H1 (cell line): ENCODE data around the gene CPA2. TPM values are rescaled to one million over a fixed set of nuclear protein-coding genes. Genes with fewer than 3 reads are reported as not detected.

Source experiments
- CTCF ChIA-PET: fragments of 300-600 bp; sonication (Branson Sonifier 250); formaldehyde crosslinking; loops from one replicate; lab custom pipeline; 2021; ENCODE audit not compliant: partially characterized antibody; lab: Charles Lee
- POLR2A ChIA-PET: fragments of 300-600 bp; sonication (Branson Sonifier 250); formaldehyde crosslinking; loops from one replicate; lab custom pipeline; 2021; ENCODE audit warnings: inconsistent platforms; ENCODE audit not compliant: partially characterized antibody; lab: Charles Lee
- DNase-seq, 2 experiments: peaks; one replicate each; pipeline versions ENCODE4 v3.0.0 to v3.0.0-alpha.2; 2010 to 2022; ENCODE audit warnings: low spot score in 2 of 2, low read depth in 1 of 2, mixed read lengths in 1 of 2
- FAIRE-seq: peaks from 2 replicates; lab custom pipeline; 2011; peaks lifted over from hg19 to GRCh38; lab: Jason Lieb, UNC
- H2AFZ ChIP-seq: 2 replicates; pipeline ENCODE4 v1.8.1; 2012; ENCODE audit warnings: low read length, inconsistent platforms
- H2AK5ac ChIP-seq: 2 replicates; pipeline ENCODE4 v1.6.1; 2013; ENCODE audit warnings: low read depth, low read length
- H2BK120ac ChIP-seq: replicated peaks from 2 replicates; pipeline ENCODE3; 2013; ENCODE audit warnings: low read depth, low read length, inconsistent platforms
- H2BK12ac ChIP-seq: 2 replicates; pipeline ENCODE4 v1.6.1; 2013; ENCODE audit warnings: low read depth, low read length
- H2BK15ac ChIP-seq: 2 replicates; pipeline ENCODE4 v1.6.1; 2013; ENCODE audit warnings: low read length
- H2BK20ac ChIP-seq: 2 replicates; pipeline ENCODE4 v1.6.1; 2013; ENCODE audit warnings: low read length
- H2BK5ac ChIP-seq: 2 replicates; pipeline ENCODE4 v1.6.1; 2013; ENCODE audit warnings: low read depth, low read length
- H3K14ac ChIP-seq: 2 replicates; pipeline ENCODE4 v1.6.1; 2013; ENCODE audit warnings: inconsistent platforms; ENCODE audit not compliant: insufficient read length
- H3K18ac ChIP-seq: 2 replicates; pipeline ENCODE4 v1.6.1; 2013; ENCODE audit warnings: low read length; ENCODE audit errors: extremely low read depth
- H3K23ac ChIP-seq: 2 replicates; pipeline ENCODE4 v1.6.1; 2013; ENCODE audit warnings: inconsistent platforms; ENCODE audit not compliant: insufficient read length
- H3K23me2 ChIP-seq: 2 replicates; pipeline ENCODE4 v1.6.1; 2013; ENCODE audit warnings: low read depth, low read length
- H3K27ac ChIP-seq: 2 replicates; pipeline ENCODE4 v1.6.1; 2011; ENCODE audit warnings: low read depth, low read length, inconsistent platforms
- H3K27me3 ChIP-seq, 4 experiments: replicated peaks in 1 of 4; 1 replicate in 1 of 4; 2 replicates in 3 of 4; pipeline versions ENCODE4 v1.6.1 to v1.8.1; 2011 to 2013; ENCODE audit warnings: low read length in 3 of 4, mild to moderate bottlenecking in 3 of 4, inconsistent platforms in 2 of 4, mixed read lengths in 2 of 4, moderate library complexity in 1 of 4; ENCODE audit not compliant: control insufficient read depth in 3 of 4, insufficient read depth in 3 of 4; ENCODE audit errors: extremely low read depth in 1 of 4
- H3K36me3 ChIP-seq, 4 experiments: 2 replicates each; pipeline versions ENCODE4 v1.6.1 to v1.8.1; 2011 to 2013; ENCODE audit warnings: mild to moderate bottlenecking in 4 of 4, low read length in 3 of 4, moderate library complexity in 2 of 4, control low read depth in 1 of 4, inconsistent platforms in 1 of 4; ENCODE audit not compliant: insufficient read depth in 4 of 4, control insufficient read depth in 2 of 4
- H3K4ac ChIP-seq: replicated peaks from 2 replicates; pipeline ENCODE3; 2013; ENCODE audit warnings: low read length, low read depth, mixed read lengths, inconsistent platforms; ENCODE audit not compliant: insufficient read length
- H3K4me1 ChIP-seq, 4 experiments: replicated peaks in 1 of 4; 1 replicate in 1 of 4; 2 replicates in 3 of 4; pipeline versions ENCODE4 v1.6.1 to v1.8.1; 2011 to 2013; ENCODE audit warnings: low read length in 3 of 4, inconsistent platforms in 2 of 4, mixed read lengths in 1 of 4; ENCODE audit not compliant: insufficient read depth in 4 of 4, control insufficient read depth in 3 of 4
- H3K4me2 ChIP-seq, 2 experiments: 2 replicates each; pipeline versions ENCODE4 v1.6.1 to v1.8.1; 2011 to 2013; ENCODE audit warnings: low read depth in 2 of 2, low read length in 2 of 2, control low read depth in 1 of 2, inconsistent platforms in 1 of 2, mild to moderate bottlenecking in 1 of 2; ENCODE audit not compliant: insufficient read depth in 1 of 2
- H3K4me3 ChIP-seq, 4 experiments: fragments of 200-600, 300-600 bp in 1 of 4; sonication (generic), shearing (Covaris generic), sonication (Bioruptor Twin) in 1 of 4; 2 replicates each; pipeline versions ENCODE4 v1.5.1 to v1.8.1; 2011 to 2016; ENCODE audit warnings: low read length in 4 of 4, low read depth in 3 of 4, control low read depth in 2 of 4, inconsistent platforms in 2 of 4, mild to moderate bottlenecking in 2 of 4, mixed read lengths in 1 of 4, moderate library complexity in 1 of 4; ENCODE audit not compliant: insufficient read depth in 2 of 4; ENCODE audit errors: extremely low read depth in 1 of 4
- H3K56ac ChIP-seq: replicated peaks from 2 replicates; pipeline ENCODE3; 2013; ENCODE audit warnings: low read depth, mild to moderate bottlenecking, mixed read lengths, low read length, inconsistent platforms; ENCODE audit not compliant: insufficient read length
- H3K79me1 ChIP-seq: 2 replicates; pipeline ENCODE4 v1.6.1; 2013; ENCODE audit warnings: low read depth, low read length, control low read depth
- H3K79me2 ChIP-seq, 2 experiments: 2 replicates each; pipeline versions ENCODE4 v1.6.1 to v1.8.1; 2012 to 2013; ENCODE audit warnings: low read length in 2 of 2, mild to moderate bottlenecking in 2 of 2, inconsistent platforms in 1 of 2; ENCODE audit not compliant: insufficient read depth in 2 of 2, control insufficient read depth in 1 of 2
- H3K9ac ChIP-seq, 4 experiments: replicated peaks in 1 of 4; 1 replicate in 1 of 4; 2 replicates in 3 of 4; pipeline versions ENCODE4 v1.6.1 to v1.8.1; 2011 to 2013; ENCODE audit warnings: low read depth in 3 of 4, low read length in 3 of 4, control low read depth in 2 of 4, mild to moderate bottlenecking in 2 of 4, moderate library complexity in 2 of 4, inconsistent platforms in 1 of 4; ENCODE audit errors: extremely low read depth in 1 of 4
- H3K9me3 ChIP-seq, 2 experiments: 2 replicates each; pipeline versions ENCODE4 v1.6.1 to v1.8.1; 2012 to 2013; ENCODE audit warnings: mild to moderate bottlenecking in 2 of 2, moderate library complexity in 2 of 2, control low read depth in 1 of 2, inconsistent platforms in 1 of 2, low read depth in 1 of 2, low read length in 1 of 2, mixed read lengths in 1 of 2; ENCODE audit not compliant: insufficient read depth in 2 of 2
- H4K20me1 ChIP-seq, 2 experiments: replicated peaks in 1 of 2; 2 replicates each; pipeline versions ENCODE3 to v1.8.1; 2011 to 2013; ENCODE audit warnings: inconsistent platforms in 2 of 2, low read length in 2 of 2, mild to moderate bottlenecking in 1 of 2; ENCODE audit not compliant: insufficient read depth in 2 of 2, control insufficient read depth in 1 of 2
- H4K5ac ChIP-seq: 2 replicates; pipeline ENCODE4 v1.6.1; 2013; ENCODE audit warnings: low read length, low read depth, mixed read lengths, inconsistent platforms; ENCODE audit not compliant: insufficient read length
- H4K8ac ChIP-seq: 2 replicates; pipeline ENCODE4 v1.8.0; 2013; ENCODE audit warnings: mild to moderate bottlenecking, moderate library complexity, low read length, inconsistent platforms; ENCODE audit not compliant: insufficient read depth; ENCODE audit errors: extremely low read depth
- H4K91ac ChIP-seq: replicated peaks from 2 replicates; pipeline ENCODE3; 2013; ENCODE audit warnings: low read length, mixed read lengths, inconsistent platforms; ENCODE audit not compliant: insufficient read length
- BACH1 ChIP-seq: IDR thresholded peaks from 2 replicates; pipeline ENCODE4 v1.6.1; 2012; ENCODE audit warnings: low read length, improper control_type of control experiment
- CBX5 ChIP-seq: fragments of 300-800, 300-1000 bp; sonication (generic); IDR thresholded peaks from 2 replicates; pipeline ENCODE4 v1.7.1; 2016; ENCODE audit warnings: antibody characterized with exemption, low read length, low read depth
- JUND ChIP-seq: IDR thresholded peaks from 2 replicates; pipeline ENCODE4 v1.6.1; 2011; ENCODE audit warnings: mild to moderate bottlenecking, improper control_type of control experiment, low read length
- SUZ12 ChIP-seq: fragments of 200-600 bp; sonication (generic); IDR thresholded peaks from 2 replicates; pipeline ENCODE4 v1.6.1; 2012; ENCODE audit warnings: mild to moderate bottlenecking, inconsistent platforms, low read length, moderate library complexity, mixed read lengths
- TCF12 ChIP-seq: IDR thresholded peaks from 2 replicates; pipeline ENCODE4 v1.6.1; 2011; ENCODE audit warnings: low read depth, mild to moderate bottlenecking, low read length
- YY1 ChIP-seq: IDR thresholded peaks from 2 replicates; pipeline ENCODE4 v1.6.1; 2011; ENCODE audit warnings: low read depth, mild to moderate bottlenecking, low read length
- polyA plus RNA-seq, 7 experiments: library from polyadenylated mRNA; depleted of rRNA in 3 of 7; stranded (reverse) in 5 of 7; unstranded in 2 of 7; fragments of >200 nt in 5 of 7; fragments of 200-250 nt in 2 of 7; gene quantifications; 1 replicate in 5 of 7; 2 replicates in 1 of 7; 4 replicates in 1 of 7; pipeline versions ENCODE4 v1.2.1 to v1.2.3, GENCODE V29; 2011 to 2013; ENCODE audit warnings: missing spikeins in 2 of 7, mixed read lengths in 2 of 7
- total RNA-seq: library from RNA; stranded (reverse); fragmentation: NEBNext Ultra II Directional; extraction: Animal tissue kit (Norgen Biotek cat#: 25700); gene quantifications from 2 replicates; pipeline ENCODE4 v1.2.1, GENCODE V29; 2021
- TF ChIP-seq, protein P1 (sequence below): IDR thresholded peaks from 2 replicates; pipeline ENCODE4 v1.6.1; 2012; ENCODE audit warnings: low read length, inconsistent platforms

CPA2 gene
- total and polyA plus RNA-seq, 2 of the 8 experiments (the other 6 are each of a cell fraction or from before 2014, with no cell fraction given) = 0.21 TPM; not detected in 1

DNA sequence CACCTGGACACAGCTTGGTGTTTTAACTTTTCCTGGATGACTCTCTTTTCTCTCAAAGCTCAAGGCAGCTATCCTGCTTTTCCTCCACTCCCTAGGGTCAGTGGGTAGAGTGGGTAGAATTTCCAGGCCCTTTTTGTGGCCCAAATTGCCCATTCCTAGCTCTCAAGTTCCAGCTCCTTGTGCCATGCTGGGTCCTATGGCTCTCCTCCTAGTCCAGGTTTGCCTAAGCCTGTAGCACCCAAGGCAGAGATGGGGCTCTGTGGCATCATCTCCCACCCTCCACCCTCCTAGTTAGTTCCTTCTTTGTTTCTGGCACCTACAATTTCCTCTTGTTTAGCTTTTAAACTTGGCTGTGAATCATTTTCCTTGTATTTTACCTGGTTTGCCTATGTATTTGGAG lies 36.0 kb downstream of the CPA2 start:
- TF ChIP-seq CBX5 = no peak
- no peak for TF ChIP-seq YY1
- TF ChIP-seq BACH1 = no peak
- no peak for TF ChIP-seq JUND
- TF ChIP-seq, protein P1, sequence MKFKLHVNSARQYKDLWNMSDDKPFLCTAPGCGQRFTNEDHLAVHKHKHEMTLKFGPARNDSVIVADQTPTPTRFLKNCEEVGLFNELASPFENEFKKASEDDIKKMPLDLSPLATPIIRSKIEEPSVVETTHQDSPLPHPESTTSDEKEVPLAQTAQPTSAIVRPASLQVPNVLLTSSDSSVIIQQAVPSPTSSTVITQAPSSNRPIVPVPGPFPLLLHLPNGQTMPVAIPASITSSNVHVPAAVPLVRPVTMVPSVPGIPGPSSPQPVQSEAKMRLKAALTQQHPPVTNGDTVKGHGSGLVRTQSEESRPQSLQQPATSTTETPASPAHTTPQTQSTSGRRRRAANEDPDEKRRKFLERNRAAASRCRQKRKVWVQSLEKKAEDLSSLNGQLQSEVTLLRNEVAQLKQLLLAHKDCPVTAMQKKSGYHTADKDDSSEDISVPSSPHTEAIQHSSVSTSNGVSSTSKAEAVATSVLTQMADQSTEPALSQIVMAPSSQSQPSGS = no peak
- TF ChIP-seq SUZ12 = no peak
- no peak for TF ChIP-seq TCF12
- H3K18ac ChIP-seq = no peak overlapping the region
- no peak overlapping the region for H3K56ac ChIP-seq
- no peak overlapping the region for H3K27ac ChIP-seq
- no peak overlapping the region for H3K23ac ChIP-seq
- CTCF ChIA-PET = interaction anchor here (0.6 to 1.5 kb wide), 5 partner anchors 26 to 79 kb away, joined by 3 to 4 read pairs (median 3); no protein-coding TSS in a partner anchor
- no peak overlapping the region for H4K5ac ChIP-seq
- H4K8ac ChIP-seq = no peak overlapping the region
- H3K4me3 ChIP-seq = no peak overlapping the region
- no peak overlapping the region for H2BK20ac ChIP-seq
- H2BK12ac ChIP-seq = no peak overlapping the region
- no peak overlapping the region for H2BK120ac ChIP-seq
- H4K91ac ChIP-seq = no peak overlapping the region
- H3K23me2 ChIP-seq = no peaks in the 10 kb centered on the region
- no peak overlapping the region for H3K4ac ChIP-seq
- no peak overlapping the region for H3K4me2 ChIP-seq
- no peak overlapping the region for H3K14ac ChIP-seq
- no peak overlapping the region for H2AK5ac ChIP-seq
- no peaks in the 10 kb centered on the region for H3K79me1 ChIP-seq
- H3K79me2 ChIP-seq = no peaks in the 10 kb centered on the region
- no peaks in the 10 kb centered on the region for H3K36me3 ChIP-seq
- no peak for DNase-seq
- H3K9ac ChIP-seq = no peak overlapping the region
- H2BK5ac ChIP-seq = no peak overlapping the region
- H4K20me1 ChIP-seq = no peaks in the 10 kb centered on the region
- POLR2A ChIA-PET = no interaction called here
- H2AFZ ChIP-seq = no peak overlapping the region; the same call in 1 of the 2 replicates
- no peak overlapping the region for H2BK15ac ChIP-seq
- no peaks in the 10 kb centered on the region for H3K27me3 ChIP-seq
- H3K9me3 ChIP-seq = no peaks in the 10 kb centered on the region
- no peaks in the 10 kb centered on the region for H3K4me1 ChIP-seq
- no peak for FAIRE-seq
